CD4-positive, alpha-beta T cell (primary cell): Measurements from ENCODE around the gene PCP4. TPM values are rescaled to one million over a fixed set of nuclear protein-coding genes. Genes with fewer than 3 reads are reported as not detected.

ENCODE experiments used
- ATAC-seq: fragments of 200-7000 bp; cut with Tn5 transposase; one replicate; pipeline ENCODE4 v1.10.0; 2022; ENCODE audit warnings: mild to moderate bottlenecking; ENCODE audit not compliant: poor library complexity
- CTCF ChIA-PET: fragments of 350-600 bp; sonication (Branson Sonifier 250); formaldehyde crosslinking; loops from one replicate; lab custom pipeline; 2021; ENCODE audit warnings: antibody characterized with exemption, inconsistent platforms; lab: Charles Lee
- POLR2A ChIA-PET: fragments of 350-600 bp; sonication (Branson Sonifier 250); formaldehyde crosslinking; loops from one replicate; lab custom pipeline; 2021; ENCODE audit warnings: antibody characterized with exemption, inconsistent platforms; lab: Charles Lee
- DNase-seq, 14 experiments: peaks; one replicate each; pipeline ENCODE4 v3.0.0-alpha.2; 2013 to 2020; ENCODE audit warnings: mixed read lengths in 2 of 14
- H3K27ac ChIP-seq, 2 donors: one replicate each; pipeline versions ENCODE4 v1.5.1 to v1.7.0; 2013; ENCODE audit warnings: low read length in 2 of 2, low read depth in 1 of 2, mild to moderate bottlenecking in 1 of 2
- H3K27me3 ChIP-seq, 2 experiments: 1 replicate in 1 of 2; 2 replicates in 1 of 2; pipeline versions ENCODE4 v1.6.1 to v1.7.0; 2013; ENCODE audit warnings: low read length in 2 of 2, control low read depth in 1 of 2, mild to moderate bottlenecking in 1 of 2, moderate library complexity in 1 of 2; ENCODE audit not compliant: insufficient read depth in 2 of 2, control insufficient read depth in 1 of 2
- H3K36me3 ChIP-seq: one replicate; pipeline ENCODE4 v1.6.1; 2013; ENCODE audit warnings: low read length, control low read depth; ENCODE audit not compliant: insufficient read depth
- H3K4me1 ChIP-seq: one replicate; pipeline ENCODE4 v1.6.1; 2013; ENCODE audit warnings: low read length, control low read depth; ENCODE audit not compliant: insufficient read depth
- H3K4me3 ChIP-seq: one replicate; pipeline ENCODE4 v1.5.1; 2013; ENCODE audit warnings: mild to moderate bottlenecking, low read length, moderate library complexity
- H3K9me3 ChIP-seq, 2 experiments: 1 replicate in 1 of 2; 2 replicates in 1 of 2; pipeline versions ENCODE4 v1.6.1 to v1.7.0; 2013; ENCODE audit warnings: low read length in 2 of 2, mild to moderate bottlenecking in 2 of 2, control low read depth in 1 of 2, moderate library complexity in 1 of 2; ENCODE audit not compliant: control insufficient read depth in 1 of 2, insufficient read depth in 1 of 2
- H3K27ac Mint-ChIP-seq: one replicate; pipeline ENCODE4 v1.8.0; 2020; ENCODE audit warnings: mixed read lengths
- H3K27me3 Mint-ChIP-seq: one replicate; pipeline ENCODE4 v1.8.0; 2021; ENCODE audit warnings: mixed read lengths
- H3K36me3 Mint-ChIP-seq: one replicate; pipeline ENCODE4 v1.8.0; 2021; ENCODE audit warnings: low read depth, mixed read lengths
- H3K4me1 Mint-ChIP-seq: one replicate; pipeline ENCODE4 v1.8.0; 2021; ENCODE audit warnings: low read depth, mixed read lengths
- H3K4me3 Mint-ChIP-seq: one replicate; pipeline ENCODE4 v1.8.0; 2020; ENCODE audit warnings: mild to moderate bottlenecking, mixed read lengths
- H3K9me3 Mint-ChIP-seq: one replicate; pipeline ENCODE4 v1.8.0; 2020; ENCODE audit warnings: mixed read lengths
- intact Hi-C, 2 experiments: fragments of 100-400 bp; cut with DNase I in 1 of 2; cut with micrococcal nuclease in 1 of 2; formaldehyde crosslinking; loops; one replicate each; pipeline versions ENCODE4 v1.15.1 to v1.9.0; 2023 to 2025; cut with DNase I, micrococcal nuclease
- total RNA-seq, 174 experiments: library from RNA in 2 of 174; stranded (reverse) in 2 of 174; gene quantifications; one replicate each; pipeline ENCODE4 v1.2.3 and lab custom pipeline; 2021 to 2026
- TF ChIP-seq, protein P1 (sequence below): fragments of 200-600 bp; IDR thresholded peaks from one replicate; pipeline ENCODE4 v1.8.0; 2022; ENCODE audit warnings: antibody characterized with exemption, mild to moderate bottlenecking

The PCP4 gene
- total RNA-seq, 2 experiments from 2014 or later, result not detected

DNA sequence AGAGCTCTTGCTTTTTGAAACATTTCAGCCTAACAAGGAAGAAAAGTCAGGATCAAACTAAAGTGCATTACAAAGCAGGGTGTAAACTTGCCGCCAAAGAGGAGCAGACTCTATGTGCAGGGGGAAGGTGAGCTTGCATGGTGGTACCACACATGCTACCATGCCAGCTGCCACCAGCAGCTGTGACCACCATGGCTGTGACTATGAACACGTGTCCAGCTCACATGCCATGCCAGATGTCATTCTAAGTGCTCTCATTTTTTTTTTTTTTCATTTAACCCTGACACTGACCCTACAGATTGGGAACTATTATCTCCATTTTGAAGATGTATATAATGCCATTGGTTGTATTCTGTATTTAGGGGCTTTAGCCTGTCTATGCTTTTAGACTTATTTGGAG, 79.0 kb downstream of the PCP4 start:
- DNase-seq (no peak), ATAC-seq (no peak)
- no peak overlapping the region for H3K27ac ChIP-seq
- H3K27ac Mint-ChIP-seq, result no peak overlapping the region
- H3K4me1 Mint-ChIP-seq, result no peaks in the 10 kb centered on the region
- TF ChIP-seq, protein P1, sequence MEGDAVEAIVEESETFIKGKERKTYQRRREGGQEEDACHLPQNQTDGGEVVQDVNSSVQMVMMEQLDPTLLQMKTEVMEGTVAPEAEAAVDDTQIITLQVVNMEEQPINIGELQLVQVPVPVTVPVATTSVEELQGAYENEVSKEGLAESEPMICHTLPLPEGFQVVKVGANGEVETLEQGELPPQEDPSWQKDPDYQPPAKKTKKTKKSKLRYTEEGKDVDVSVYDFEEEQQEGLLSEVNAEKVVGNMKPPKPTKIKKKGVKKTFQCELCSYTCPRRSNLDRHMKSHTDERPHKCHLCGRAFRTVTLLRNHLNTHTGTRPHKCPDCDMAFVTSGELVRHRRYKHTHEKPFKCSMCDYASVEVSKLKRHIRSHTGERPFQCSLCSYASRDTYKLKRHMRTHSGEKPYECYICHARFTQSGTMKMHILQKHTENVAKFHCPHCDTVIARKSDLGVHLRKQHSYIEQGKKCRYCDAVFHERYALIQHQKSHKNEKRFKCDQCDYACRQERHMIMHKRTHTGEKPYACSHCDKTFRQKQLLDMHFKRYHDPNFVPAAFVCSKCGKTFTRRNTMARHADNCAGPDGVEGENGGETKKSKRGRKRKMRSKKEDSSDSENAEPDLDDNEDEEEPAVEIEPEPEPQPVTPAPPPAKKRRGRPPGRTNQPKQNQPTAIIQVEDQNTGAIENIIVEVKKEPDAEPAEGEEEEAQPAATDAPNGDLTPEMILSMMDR, result no peak
- intact Hi-C loops, result no loop called here
- POLR2A ChIA-PET, result no interaction called here
- H3K4me1 ChIP-seq, result no peaks in the 10 kb centered on the region
- no peaks in the 10 kb centered on the region for H3K27me3 ChIP-seq
- H3K4me3 ChIP-seq, result no peak overlapping the region
- H3K27me3 Mint-ChIP-seq, result no peaks in the 10 kb centered on the region
- no peak overlapping the region for H3K4me3 Mint-ChIP-seq
- H3K9me3 Mint-ChIP-seq, result peaks cover 9% of the 10 kb centered on the region
- H3K36me3 ChIP-seq, result no peaks in the 10 kb centered on the region
- H3K36me3 Mint-ChIP-seq, result no peaks in the 10 kb centered on the region
- H3K9me3 ChIP-seq, result peaks cover 0 to 5% of the 10 kb centered on the region in 2 experiments
- CTCF ChIA-PET, result no interaction called here

DNA sequence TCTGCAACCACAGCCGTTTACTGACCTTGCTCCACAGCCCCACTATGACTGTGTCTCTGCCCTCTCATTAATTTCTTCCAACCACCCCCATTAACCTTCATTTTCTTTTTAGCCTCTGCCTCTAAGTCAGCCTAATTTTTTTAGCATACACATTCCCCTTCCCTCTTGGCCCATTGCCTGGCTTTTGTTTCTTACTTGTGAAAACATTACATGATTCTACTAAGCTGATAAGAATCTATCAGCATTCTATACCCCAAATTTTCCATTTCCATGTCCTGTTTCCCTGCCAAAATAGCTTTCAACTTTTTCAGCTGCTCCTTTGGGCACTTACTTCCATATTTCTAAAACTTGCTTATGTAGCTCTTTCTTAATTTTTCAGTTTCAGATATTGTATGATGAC, 79.8 kb downstream of the PCP4 start:
- ChIA-PET POLR2A (no interaction called here), CTCF (no interaction called here)
- peaks cover 0 to 9% of the 10 kb centered on the region in 2 experiments for H3K9me3 ChIP-seq
- intact Hi-C loops, result no loop called here
- TF ChIP-seq, protein P1, result no peak
- Mint-ChIP-seq H3K27me3 (no peaks in the 10 kb centered on the region), H3K9me3 (peaks cover 10% of the 10 kb centered on the region), H3K4me3 (no peak overlapping the region), H3K4me1 (no peaks in the 10 kb centered on the region), H3K36me3 (no peaks in the 10 kb centered on the region), H3K27ac (no peak overlapping the region)
- no peaks in the 10 kb centered on the region for H3K27me3 ChIP-seq
- no peak for DNase-seq
- H3K4me1 ChIP-seq, result no peaks in the 10 kb centered on the region
- H3K4me3 ChIP-seq, result no peak overlapping the region
- H3K27ac ChIP-seq, result no peak overlapping the region
- no peaks in the 10 kb centered on the region for H3K36me3 ChIP-seq
- no peak for ATAC-seq

DNA sequence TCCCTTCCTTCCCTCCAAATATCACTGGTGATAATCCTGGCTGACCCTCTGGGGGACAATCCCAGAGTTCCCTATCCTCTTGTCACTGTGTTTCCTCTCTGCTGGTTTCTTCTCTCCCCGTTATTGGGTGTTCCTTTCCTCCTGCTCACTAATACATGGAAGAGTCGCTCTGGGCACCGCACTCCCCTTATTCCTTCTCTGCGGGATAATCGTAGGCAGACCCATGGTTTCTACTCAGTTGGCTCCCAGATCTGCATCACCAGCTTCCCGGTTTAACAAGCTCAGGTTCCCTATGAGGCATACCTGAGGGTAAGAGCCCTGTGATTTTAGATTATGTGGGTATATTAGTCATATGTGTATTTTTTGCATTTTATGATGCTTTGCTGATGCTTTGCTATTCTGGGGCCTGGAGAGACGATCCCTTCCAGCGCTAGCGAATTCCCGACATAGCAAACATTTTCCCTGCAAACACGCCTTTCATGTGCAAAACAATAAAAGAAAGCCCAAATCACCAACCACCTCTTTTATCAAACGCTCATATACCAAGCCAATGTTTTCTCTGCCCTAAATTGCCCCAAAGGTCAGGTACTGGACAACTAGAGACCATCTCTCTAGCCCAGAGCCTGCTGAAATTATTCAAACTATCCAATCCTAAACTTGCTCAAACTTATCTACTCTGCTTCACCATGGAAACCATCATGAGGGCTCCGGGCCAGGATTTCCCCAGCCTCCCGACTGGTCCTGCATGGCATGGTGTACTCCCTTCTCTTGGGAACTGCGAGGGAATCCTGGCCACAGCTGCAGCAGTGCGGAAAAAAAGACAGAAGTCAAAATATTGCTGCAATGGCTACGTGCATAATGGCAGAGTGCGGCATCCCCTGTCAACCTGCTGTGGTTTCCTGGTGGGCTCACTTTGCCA, 84.2 kb downstream of the PCP4 start:
- no peak overlapping the region for H3K4me3 Mint-ChIP-seq
- ATAC-seq, result no peak
- H3K27ac Mint-ChIP-seq, result no peak overlapping the region
- ChIA-PET CTCF (no interaction called here), POLR2A (no interaction called here)
- H3K27me3 ChIP-seq, result no peaks in the 10 kb centered on the region
- H3K36me3 ChIP-seq, result no peaks in the 10 kb centered on the region
- intact Hi-C loops, result no loop called here
- peaks cover 0 to 15% of the 10 kb centered on the region in 2 experiments for H3K9me3 ChIP-seq
- DNase-seq, result no peak
- H3K4me1 ChIP-seq, result no peaks in the 10 kb centered on the region
- no peaks in the 10 kb centered on the region for H3K4me1 Mint-ChIP-seq
- no peaks in the 10 kb centered on the region for H3K36me3 Mint-ChIP-seq
- peaks cover 6% of the 10 kb centered on the region for H3K9me3 Mint-ChIP-seq
- TF ChIP-seq, protein P1, result no peak
- H3K4me3 ChIP-seq, result no peak overlapping the region
- no peaks in the 10 kb centered on the region for H3K27me3 Mint-ChIP-seq
- no peak overlapping the region for H3K27ac ChIP-seq
